GM18951 (cell line): ENCODE data around the gene VN1R4.
"Not testable (repeated sequence)": the region's sequence is repeated elsewhere in the genome, so short reads cannot be mapped to it uniquely, and the experiment has no call there.

Source experiments
- POLR2A ChIP-seq: IDR thresholded peaks from 4 replicates; pipeline ENCODE4 v1.6.1; 2011; ENCODE audit warnings: mild to moderate bottlenecking; ENCODE audit not compliant: insufficient read length, insufficient read depth; ENCODE audit errors: extremely low read depth
- in situ Hi-C: fragments of 300-500 bp; cut with MboI; formaldehyde crosslinking; loops from one replicate; pipeline ENCODE4 v1.12.0; 2022; ENCODE audit warnings: low sequenced_read_pairs, mixed read lengths, inconsistent platforms; ENCODE audit not compliant: unreplicated experiment

Gene VN1R4, protein sequence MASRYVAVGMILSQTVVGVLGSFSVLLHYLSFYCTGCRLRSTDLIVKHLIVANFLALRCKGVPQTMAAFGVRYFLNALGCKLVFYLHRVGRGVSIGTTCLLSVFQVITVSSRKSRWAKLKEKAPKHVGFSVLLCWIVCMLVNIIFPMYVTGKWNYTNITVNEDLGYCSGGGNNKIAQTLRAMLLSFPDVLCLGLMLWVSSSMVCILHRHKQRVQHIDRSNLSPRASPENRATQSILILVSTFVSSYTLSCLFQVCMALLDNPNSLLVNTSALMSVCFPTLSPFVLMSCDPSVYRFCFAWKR

GRCh38 chr19:53267623-53268022 is at the start of gene VN1R4:
TSS of gene VN1R4 (minus strand) at chr19:53267723. CDS start at chr19:53267665, 58 bp downstream.
- in situ Hi-C loops = not testable (repeated sequence)

GRCh38 chr19:53311897-53312296 is 44.4 kb upstream of the VN1R4 start:
- in situ Hi-C loops = no loop called here

DNA sequence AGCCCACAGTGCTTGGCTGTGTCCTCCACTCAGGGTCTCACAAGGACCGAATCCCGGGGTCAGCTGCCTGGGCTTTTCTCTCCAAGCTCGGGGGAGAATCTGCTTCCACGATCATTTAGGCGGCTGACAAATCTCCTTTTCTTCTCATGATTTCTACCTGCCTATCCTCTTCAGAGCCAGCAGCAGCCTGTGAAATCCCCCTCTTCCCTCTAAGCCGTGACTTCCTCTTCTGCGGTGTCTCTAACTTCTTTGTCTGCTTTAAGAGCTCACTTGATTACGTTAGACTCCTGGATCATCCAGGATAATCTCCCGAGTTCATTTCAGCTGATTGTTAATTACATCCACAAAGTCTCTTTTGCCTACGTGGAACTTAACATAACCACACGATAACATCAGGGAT is 43.5 kb upstream of the VN1R4 start:
- in situ Hi-C loops = no loop called here
- no peak for TF ChIP-seq POLR2A

More at GRCh38 chr19:53311897-53312296, 44.4 kb upstream of the VN1R4 start:
- no peak for TF ChIP-seq POLR2A

- TF ChIP-seq POLR2A = no peak
- in situ Hi-C loops = no loop called here
Measured at GRCh38 chr19:53308339-53308811, 40.9 kb upstream of the VN1R4 start.

GRCh38 chr19:53301341-53301740 is 33.8 kb upstream of the VN1R4 start:
- in situ Hi-C loops = not testable (repeated sequence)

DNA sequence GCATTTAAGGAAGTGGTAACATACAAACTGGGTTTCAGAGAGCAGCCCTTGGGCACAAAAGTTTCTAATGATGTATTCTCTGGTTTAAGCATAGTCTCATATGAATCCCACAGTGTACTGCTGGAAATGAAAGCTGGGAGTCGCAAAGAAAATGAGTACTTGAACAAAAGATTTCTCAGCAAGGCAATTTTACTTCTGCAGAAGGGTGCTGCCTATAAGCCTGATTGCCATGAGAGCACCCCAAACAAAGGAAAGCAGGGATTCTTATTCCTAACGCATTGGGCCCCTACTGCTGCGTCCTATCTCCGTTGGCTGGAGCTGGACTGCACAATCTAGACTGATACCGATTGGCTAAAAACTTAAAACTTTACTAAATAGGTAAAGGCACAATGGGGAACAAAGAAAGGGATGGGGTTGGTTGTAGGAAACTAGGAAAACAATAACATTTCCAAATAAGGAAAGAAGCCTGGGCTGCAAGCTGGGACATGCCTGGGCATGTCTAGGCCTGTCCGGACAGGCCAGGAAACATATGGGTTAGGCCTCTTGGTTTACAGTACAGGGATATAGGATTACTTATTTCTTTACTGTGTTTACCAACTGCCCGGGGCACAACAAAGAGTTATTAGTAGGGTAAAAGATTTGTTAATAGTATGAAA is 27.4 kb upstream of the VN1R4 start:
- no peak for TF ChIP-seq POLR2A
- in situ Hi-C loops = no loop called here

GRCh38 chr19:53290758-53291549 is 23.4 kb upstream of the VN1R4 start:
- in situ Hi-C loops = no loop called here
- no peak for TF ChIP-seq POLR2A

DNA sequence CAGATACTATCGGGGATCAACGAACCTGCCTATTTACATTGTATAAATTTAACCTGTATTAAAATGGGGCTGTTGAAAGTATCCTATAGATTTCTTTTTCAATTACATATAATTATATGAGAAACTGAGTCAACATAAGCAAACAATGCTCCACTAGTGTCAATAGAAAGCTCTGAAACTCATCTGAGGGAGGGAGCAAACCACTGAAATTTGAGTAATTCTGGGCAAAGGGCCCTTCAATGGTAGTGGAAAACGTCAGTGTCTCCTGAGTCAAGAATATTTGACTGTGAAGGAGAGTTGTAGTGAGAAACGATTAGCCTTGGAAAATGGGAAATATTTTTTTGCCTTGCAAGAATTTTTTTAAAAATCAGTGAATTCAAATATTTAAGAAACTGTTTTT is 17.6 kb upstream of the VN1R4 start:
- in situ Hi-C loops = no loop called here
- TF ChIP-seq POLR2A = no peak

DNA sequence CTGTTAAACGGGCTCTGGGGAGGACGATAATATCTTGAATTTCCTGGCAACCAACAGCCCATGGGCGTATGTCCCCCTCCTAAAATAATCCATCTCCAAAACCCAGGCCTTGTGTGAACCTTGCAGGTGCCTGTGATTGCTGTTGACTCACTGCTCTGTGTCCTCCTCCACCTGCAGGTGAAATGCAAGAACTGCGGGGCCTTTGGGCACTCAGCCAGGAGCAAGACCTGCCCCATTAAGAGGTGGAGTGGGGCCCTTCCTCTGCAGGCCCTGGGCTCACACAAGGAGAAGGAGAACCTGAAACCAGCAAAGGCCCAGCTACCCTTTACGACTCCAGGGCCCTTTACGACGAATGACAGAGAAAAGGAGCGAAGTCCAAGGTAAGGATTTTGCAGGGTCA is 14.4 kb upstream of the VN1R4 start:
- in situ Hi-C loops = not testable (repeated sequence)

DNA sequence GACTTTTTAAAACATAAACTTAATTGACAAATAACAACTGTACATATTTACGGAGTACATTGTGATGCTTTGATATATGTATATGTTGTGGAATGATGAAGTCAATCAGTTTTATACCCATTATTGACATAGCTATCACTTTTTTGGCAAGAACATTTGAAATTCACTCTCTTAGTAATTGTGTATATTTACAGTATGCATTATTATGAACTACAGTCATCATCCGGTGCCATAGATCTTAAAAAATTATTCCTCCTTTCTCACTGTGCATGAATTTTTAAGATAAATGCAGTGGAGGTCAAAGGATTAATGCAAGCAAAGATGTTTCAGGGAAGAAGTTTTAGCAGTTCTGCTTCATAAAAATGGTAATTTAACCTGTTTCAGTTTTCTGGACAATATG is 8.0 kb upstream of the VN1R4 start:
- in situ Hi-C loops = loop anchor here (10.0 kb wide), 1 partner anchor 941 kb away; the partner anchor contains the start of gene ZNF610
- no peak for TF ChIP-seq POLR2A

GRCh38 chr19:53272044-53272443 is 4.5 kb upstream of the VN1R4 start:
- no peak for TF ChIP-seq POLR2A

DNA sequence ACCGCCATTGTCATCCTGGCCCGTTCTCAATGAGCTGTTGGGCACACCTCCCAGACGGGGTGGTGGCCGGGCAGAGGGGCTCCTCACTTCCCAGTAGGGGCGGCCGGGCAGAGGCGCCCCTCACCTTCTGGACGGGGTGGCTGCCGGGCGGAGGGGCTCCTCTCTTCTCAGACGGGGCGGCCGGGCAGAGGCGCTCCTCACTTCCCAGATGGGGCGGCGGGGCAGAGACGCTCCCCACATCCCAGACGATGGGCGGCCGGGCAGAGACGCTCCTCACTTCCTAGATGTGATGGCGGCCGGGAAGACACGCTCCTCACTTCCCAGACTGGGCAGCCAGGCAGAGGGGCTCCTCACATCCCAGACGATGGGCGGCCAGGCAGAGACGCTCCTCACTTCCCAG is 2.3 kb upstream of the VN1R4 start:
- in situ Hi-C loops = loop anchor here (10.0 kb wide), 1 partner anchor 935 kb away; the partner anchor contains the start of gene ZNF610

More at GRCh38 chr19:53272044-53272443, 4.5 kb upstream of the VN1R4 start:
- in situ Hi-C loops = loop anchor here (10.0 kb wide), 1 partner anchor 937 kb away; the partner anchor contains the start of gene ZNF610

DNA sequence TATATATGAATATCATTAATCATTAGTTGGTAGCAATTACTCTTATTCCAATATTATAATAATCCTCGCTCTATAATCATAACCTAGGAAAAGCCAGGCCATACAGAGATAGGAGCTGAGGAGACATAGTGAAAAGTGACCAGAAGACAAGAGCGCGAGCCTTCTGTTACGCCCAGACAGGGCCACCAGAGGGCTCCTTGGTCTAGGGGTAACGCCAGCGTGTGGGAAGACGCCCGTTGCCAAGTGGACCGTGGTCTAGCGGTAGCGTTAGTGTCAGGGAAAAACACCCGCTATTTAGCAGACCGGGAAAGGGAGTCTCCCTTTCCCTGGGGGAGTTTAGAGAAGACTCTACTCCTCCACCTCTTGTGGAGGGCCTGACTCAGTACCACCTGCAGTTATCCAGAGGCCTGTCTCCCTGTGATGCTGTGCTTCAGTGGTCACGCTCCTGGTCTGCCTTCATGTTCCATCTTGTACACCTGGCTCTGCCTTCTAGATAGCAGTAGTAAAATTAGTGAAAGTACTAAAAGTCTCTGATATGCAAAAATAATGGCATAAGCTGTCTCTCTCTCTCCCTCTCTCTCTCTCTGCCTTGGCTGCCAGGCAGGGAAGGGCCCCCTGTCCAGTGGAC is 9.7 kb downstream of the VN1R4 start, which contains the start of gene VN1R2:
Gene VN1R2, plus strand, starts transcription at position 578 of the 628 bp plus-strand sequence. CDS start 84 bp downstream, outside the sequence.
- in situ Hi-C loops = not testable (repeated sequence)
